Skeletal muscle tissue (tissue), 4 donors: Measurements from ENCODE around the gene ABT1. TPM values are rescaled to one million over a fixed set of nuclear protein-coding genes. Genes with fewer than 3 reads are reported as not detected.

Experiments used
- H3K27ac ChIP-seq: one replicate; pipeline ENCODE4 v1.7.0; 2013; ENCODE audit warnings: mild to moderate bottlenecking, low read depth, low read length, inconsistent platforms
- H3K27me3 ChIP-seq, 3 donors: one replicate each; pipeline ENCODE4 v1.7.0; 2013; ENCODE audit warnings: low read length in 3 of 3; ENCODE audit not compliant: control insufficient read depth in 3 of 3, insufficient read depth in 3 of 3
- H3K36me3 ChIP-seq, 3 donors: one replicate each; pipeline ENCODE4 v1.7.0; 2013; ENCODE audit warnings: low read length in 3 of 3; ENCODE audit not compliant: control insufficient read depth in 3 of 3, insufficient read depth in 3 of 3
- H3K4me1 ChIP-seq, 3 donors: one replicate each; pipeline ENCODE4 v1.7.0; 2013; ENCODE audit warnings: low read length in 3 of 3, mild to moderate bottlenecking in 3 of 3; ENCODE audit not compliant: control insufficient read depth in 3 of 3, insufficient read depth in 3 of 3
- H3K4me3 ChIP-seq, 3 donors: one replicate each; pipeline ENCODE4 v1.7.0; 2013; ENCODE audit warnings: low read length in 3 of 3
- H3K9ac ChIP-seq, 3 donors: one replicate each; pipeline ENCODE4 v1.7.0; 2013; ENCODE audit warnings: low read length in 3 of 3, mild to moderate bottlenecking in 3 of 3, moderate library complexity in 2 of 3, low read depth in 1 of 3
- H3K9me3 ChIP-seq, 3 donors: one replicate each; pipeline ENCODE4 v1.7.0; 2013; ENCODE audit warnings: low read length in 3 of 3; ENCODE audit not compliant: control insufficient read depth in 3 of 3
- total RNA-seq: library from RNA; depleted of rRNA; stranded (reverse); fragments of >200 nt; gene quantifications from one replicate; pipeline ENCODE4 v1.2.3, GENCODE V29; 2014
- donor health status: Osteomylitis.

The ABT1 gene
- total RNA-seq, 1 donor from 2014 or later, result 16.2 TPM

DNA sequence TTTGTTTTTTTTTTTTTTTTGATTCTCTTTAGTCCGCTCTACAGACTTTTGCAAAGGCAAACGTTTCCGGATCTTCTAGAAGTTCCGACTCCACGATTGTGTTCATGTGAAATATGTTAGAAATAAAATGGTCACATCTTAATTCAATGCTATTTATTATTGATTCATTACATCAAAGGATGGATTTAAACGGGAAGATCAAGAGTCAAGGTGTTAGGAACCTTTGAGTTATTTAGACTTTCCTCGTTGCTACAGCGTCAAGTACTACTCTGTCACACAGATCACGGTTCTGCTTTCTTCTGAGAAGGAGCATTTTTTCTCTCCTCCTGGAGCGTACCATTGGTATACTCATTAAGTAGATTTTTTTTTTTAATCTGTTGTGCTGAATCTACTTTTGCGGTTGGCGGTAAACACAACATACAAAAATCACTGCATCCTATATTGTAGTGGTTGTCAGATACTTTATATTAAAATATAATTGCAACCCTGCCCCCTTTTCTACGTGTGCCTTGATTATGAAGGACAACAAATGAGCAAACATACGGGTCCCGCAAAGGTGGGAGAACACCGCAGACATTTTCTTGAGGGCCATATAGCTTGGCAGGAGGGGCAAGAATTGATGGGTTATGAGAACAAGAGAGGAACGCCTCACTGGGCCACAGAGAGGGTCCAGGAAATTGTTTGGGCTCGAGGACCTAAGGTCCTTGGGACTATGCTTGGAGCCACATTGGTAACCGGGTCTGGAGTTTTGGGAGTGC lies 41.1 kb upstream of the ABT1 start:
- H3K36me3 ChIP-seq, result no peaks in the 10 kb centered on the region
- H3K27me3 ChIP-seq, result no peaks in the 10 kb centered on the region
- H3K27ac ChIP-seq, result no peak overlapping the region
- no peaks in the 10 kb centered on the region for H3K9me3 ChIP-seq
- no peak overlapping the region for H3K9ac ChIP-seq
- H3K4me1 ChIP-seq, result peaks cover 4 to 10% (median 8%) of the 10 kb centered on the region in 3 donors
- H3K4me3 ChIP-seq, result no peak overlapping the region

DNA sequence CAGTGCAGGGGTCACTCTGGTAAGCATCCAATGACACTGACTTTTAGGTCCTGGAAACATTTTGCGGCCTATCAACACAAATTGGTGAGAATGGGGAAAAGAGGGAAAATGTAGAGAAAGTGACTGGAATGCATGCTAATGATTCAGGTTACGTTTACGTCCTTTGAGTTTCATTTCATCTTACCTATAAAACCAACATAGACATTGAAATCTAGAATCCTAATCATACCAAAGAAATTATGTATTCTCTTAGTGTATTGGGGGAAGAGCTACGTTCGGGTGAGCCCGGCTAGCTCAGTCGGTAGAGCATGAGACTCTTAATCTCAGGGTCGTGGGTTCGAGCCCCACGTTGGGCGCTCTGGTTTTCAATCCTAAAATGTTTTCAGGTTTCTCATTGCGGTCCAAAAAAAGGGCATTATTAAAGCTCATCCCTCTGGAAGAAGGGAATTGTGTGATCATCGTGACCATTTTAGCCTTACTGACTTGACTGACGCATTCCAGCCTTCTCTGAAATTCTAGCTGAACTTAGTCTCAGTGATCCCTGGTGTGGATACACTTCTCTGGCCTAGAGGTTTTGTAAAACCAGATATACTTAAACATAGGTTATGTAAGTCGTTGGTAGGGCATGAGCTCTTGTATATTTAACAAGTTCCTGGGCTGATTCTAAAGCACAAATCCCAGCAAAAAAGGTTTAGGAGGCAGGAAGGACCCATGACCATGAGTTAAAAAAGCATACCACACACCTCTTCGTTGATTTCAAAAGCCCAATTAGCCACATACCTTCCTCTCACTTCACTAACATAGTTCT lies 40.3 kb upstream of the ABT1 start:
- no peak overlapping the region for H3K27ac ChIP-seq
- H3K4me1 ChIP-seq, result peaks cover 4 to 10% (median 8%) of the 10 kb centered on the region in 3 donors
- H3K4me3 ChIP-seq, result no peak overlapping the region
- no peak overlapping the region for H3K9ac ChIP-seq
- no peaks in the 10 kb centered on the region for H3K36me3 ChIP-seq
- H3K27me3 ChIP-seq, result no peaks in the 10 kb centered on the region
- no peaks in the 10 kb centered on the region for H3K9me3 ChIP-seq

GRCh38 chr6:26561533-26562466 lies 35.0 kb upstream of the ABT1 start:
- H3K9me3 ChIP-seq, result no peaks in the 10 kb centered on the region
- no peaks in the 10 kb centered on the region for H3K27me3 ChIP-seq
- H3K27ac ChIP-seq, result no peak overlapping the region
- no peak overlapping the region for H3K9ac ChIP-seq
- no peak overlapping the region for H3K4me3 ChIP-seq
- H3K4me1 ChIP-seq, result no peaks in the 10 kb centered on the region
- H3K36me3 ChIP-seq, result no peaks in the 10 kb centered on the region

DNA sequence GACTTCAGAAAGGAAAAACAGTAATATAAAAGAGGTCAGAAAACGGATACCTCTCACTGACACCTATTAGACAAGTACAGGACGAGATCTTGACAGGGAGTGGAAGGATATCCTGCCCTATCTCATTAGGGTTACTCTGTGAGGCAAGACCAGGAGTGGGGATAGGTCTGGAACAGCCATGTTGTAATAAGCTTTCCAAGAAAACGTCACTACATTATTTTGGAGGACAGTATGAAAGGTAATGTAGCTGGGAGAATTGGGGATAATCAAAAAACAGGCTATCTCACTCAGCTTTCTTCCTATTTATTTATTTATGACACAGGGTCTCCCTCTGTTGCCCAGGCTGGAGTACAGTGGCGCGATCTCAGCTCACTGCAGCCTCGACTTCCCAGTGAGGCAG lies 33.3 kb upstream of the ABT1 start:
- Histone ChIP-seq H3K4me3 (no peak overlapping the region), H3K4me1 (no peaks in the 10 kb centered on the region), H3K27me3 (no peaks in the 10 kb centered on the region), H3K9me3 (no peaks in the 10 kb centered on the region), H3K27ac (no peak overlapping the region), H3K36me3 (no peaks in the 10 kb centered on the region), H3K9ac (no peak overlapping the region)

- H3K27ac ChIP-seq, result no peak overlapping the region
- H3K9me3 ChIP-seq, result no peaks in the 10 kb centered on the region
- peak overlapping the region; percentile 19 to 46 (median 20) for H3K9ac ChIP-seq
- H3K4me3 ChIP-seq, result peak overlapping the region; percentile 66 to 79 (median 70)
- peaks cover 0 to 6% (median 4%) of the 10 kb centered on the region in 3 donors for H3K4me1 ChIP-seq
- H3K36me3 ChIP-seq, result no peaks in the 10 kb centered on the region
- no peaks in the 10 kb centered on the region for H3K27me3 ChIP-seq
Measured at GRCh38 chr6:26568601-26569432, 27.9 kb upstream of the ABT1 start.

DNA sequence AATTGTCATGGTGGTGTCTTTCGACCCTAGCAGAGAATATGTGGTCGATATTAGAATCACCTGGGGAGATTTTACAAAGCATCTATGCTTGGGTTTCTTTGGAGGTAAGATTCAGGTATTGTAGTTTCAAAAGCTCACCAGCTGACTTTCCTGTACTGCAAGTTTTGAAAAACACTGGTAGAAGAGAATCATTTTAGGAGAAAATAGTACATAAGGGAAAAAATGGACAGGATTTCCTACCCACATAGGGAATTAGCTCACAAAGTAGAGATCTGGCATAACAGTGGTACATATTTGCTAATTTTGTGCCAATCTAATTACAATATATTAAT lies 27.4 kb upstream of the ABT1 start:
- Histone ChIP-seq H3K36me3 (no peaks in the 10 kb centered on the region), H3K4me3 (peak overlapping the region in 2 of 3 donors; percentile 39 to 48), H3K9me3 (no peaks in the 10 kb centered on the region), H3K4me1 (peaks cover 0 to 6% (median 4%) of the 10 kb centered on the region in 3 donors), H3K27ac (no peak overlapping the region), H3K9ac (peak overlapping the region in 1 of 3 donors; percentile 20), H3K27me3 (no peaks in the 10 kb centered on the region)

DNA sequence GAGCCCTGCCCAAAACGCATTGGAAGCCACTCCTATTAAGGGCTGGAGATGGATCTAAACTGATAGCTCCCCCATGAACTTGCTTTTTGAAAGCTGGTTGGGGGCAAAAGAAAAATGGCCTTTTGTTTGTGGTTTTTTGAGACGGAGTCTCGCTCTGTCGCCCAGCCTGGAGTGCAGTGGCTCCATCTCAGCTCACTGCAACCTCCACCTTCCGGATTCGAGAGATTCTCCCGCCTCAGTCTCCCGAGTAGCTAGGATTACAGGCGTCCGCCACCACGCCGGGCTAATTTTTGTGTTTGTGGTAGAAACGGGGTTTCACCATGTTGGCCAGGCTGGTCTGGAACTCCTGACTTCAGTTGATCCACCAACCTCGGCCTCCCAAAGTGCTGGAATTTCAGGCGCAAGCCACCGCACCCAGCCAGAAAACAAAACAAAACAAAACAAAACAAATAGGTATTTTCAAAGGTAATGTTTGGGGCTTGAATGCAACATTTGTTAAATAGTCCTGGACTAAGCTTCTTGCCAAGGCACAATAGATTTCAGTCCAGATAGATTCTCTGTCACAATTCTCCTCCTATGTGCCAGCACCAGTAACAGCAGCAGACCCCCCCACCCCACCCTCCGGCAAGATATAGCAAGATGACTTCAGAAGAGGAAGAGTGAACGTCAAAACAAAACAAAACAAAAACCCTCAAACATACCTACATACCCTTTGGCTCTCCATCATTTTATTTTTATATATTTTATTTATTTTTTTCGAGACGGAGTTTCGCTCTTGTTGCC lies 26.5 kb upstream of the ABT1 start:
- Histone ChIP-seq H3K27me3 (no peaks in the 10 kb centered on the region), H3K36me3 (no peaks in the 10 kb centered on the region), H3K4me1 (peaks cover 0 to 6% (median 4%) of the 10 kb centered on the region in 3 donors), H3K9me3 (no peaks in the 10 kb centered on the region), H3K9ac (no peak overlapping the region), H3K4me3 (no peak overlapping the region), H3K27ac (no peak overlapping the region)

GRCh38 chr6:26571592-26572296 lies 25.0 kb upstream of the ABT1 start:
- peak overlapping the region; percentile 25 to 55 (median 51) for H3K9ac ChIP-seq
- no peaks in the 10 kb centered on the region for H3K9me3 ChIP-seq
- peak overlapping the region; percentile 66 to 83 (median 71) for H3K4me3 ChIP-seq
- peak overlapping the region; percentile 42 for H3K27ac ChIP-seq
- peaks cover 0 to 6% (median 4%) of the 10 kb centered on the region in 3 donors for H3K4me1 ChIP-seq
- H3K27me3 ChIP-seq, result no peaks in the 10 kb centered on the region
- H3K36me3 ChIP-seq, result no peaks in the 10 kb centered on the region
